GM12875 (cell line): ENCODE results near the gene ST3GAL3.

Source experiments
- H3K4me3 ChIP-seq: one replicate; pipeline ENCODE4 v1.5.1; 2011; ENCODE audit warnings: low read depth, low read length, control low read depth
- CTCF ChIP-seq: IDR thresholded peaks from 2 replicates; pipeline ENCODE4 v1.5.1; 2011; ENCODE audit warnings: low read depth, mild to moderate bottlenecking, control low read depth, inconsistent platforms, low read length, moderate library complexity, borderline replicate concordance; ENCODE audit not compliant: insufficient read depth

Gene ST3GAL3

DNA sequence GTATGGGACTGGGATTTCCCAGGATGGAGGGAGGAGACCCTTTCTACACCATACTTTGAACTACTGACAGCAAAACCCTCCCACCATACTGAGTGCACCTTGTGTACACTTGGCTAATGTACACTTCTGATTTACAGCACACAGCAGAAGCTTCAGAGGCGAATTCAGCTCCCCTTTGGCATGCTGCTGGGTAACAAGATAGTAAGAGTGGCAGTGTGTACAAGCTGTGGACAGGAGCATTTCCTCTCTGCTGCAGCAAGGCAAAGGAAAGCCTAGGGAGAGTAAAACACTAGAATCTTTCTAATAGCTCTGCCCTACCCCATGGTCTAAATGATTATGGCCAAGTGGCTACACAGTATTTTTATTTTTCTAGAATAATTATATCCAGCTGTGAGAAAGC, 142.3 kb downstream of the ST3GAL3 start:
- H3K4me3 ChIP-seq, result no peak overlapping the region
- TF ChIP-seq CTCF, result no peak

DNA sequence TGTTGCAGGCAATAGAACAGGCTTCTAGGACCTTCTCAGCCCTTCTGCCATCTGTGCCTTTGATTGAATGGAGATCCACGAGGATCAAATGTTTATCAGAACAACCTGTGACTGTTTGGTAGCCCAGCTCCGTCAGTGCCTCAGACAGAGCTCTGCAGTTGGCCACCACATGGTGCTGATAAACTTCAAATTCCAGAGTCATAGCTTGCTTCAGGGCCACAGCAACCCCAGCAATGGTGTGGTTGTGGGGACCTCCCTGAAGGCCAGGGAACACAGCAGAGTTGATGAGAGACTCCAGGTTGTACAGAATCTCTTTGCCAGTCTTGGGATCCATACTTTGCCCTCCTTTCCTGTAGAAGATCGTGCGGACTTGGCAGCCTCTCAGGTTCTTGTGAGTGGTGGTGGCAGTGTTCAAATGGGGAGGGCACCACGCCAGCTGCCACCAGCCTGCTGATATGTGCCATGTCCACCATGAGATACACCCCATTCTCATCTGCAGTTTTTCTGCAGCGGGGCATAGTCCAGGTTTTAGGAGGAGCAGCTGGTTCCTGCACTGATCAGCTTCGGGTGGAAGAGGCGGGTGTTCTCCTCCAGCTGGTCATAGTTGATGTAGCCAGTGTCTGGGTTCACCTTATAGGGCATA, 143.4 kb downstream of the ST3GAL3 start:
- no peak overlapping the region for H3K4me3 ChIP-seq
- TF ChIP-seq CTCF, result no peak

GRCh38 chr1:43851561-43852338, 144.4 kb downstream of the ST3GAL3 start:
- TF ChIP-seq CTCF, result no peak
- H3K4me3 ChIP-seq, result no peak overlapping the region

GRCh38 chr1:43853161-43853921, 146.0 kb downstream of the ST3GAL3 start:
- no peak overlapping the region for H3K4me3 ChIP-seq
- no peak for TF ChIP-seq CTCF

DNA sequence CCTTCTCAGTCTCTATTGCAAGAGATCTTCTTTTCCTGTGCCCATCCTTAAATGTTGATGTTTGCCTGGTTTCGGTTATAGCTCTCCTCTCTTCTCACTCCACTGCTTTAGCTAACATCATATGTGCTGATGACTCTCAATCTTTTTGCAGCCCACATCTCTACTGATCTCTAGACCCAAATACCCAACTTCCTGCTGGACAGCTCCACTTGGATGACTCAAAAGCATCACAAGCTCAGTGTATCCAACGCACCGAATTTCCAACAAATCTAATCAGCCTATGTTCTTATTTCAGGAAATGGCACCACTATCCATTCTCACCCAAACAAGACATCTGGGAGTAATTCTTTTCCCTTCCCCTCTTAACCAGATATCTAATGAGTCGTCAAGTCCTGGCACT, 147.1 kb downstream of the ST3GAL3 start:
- TF ChIP-seq CTCF, result no peak
- H3K4me3 ChIP-seq, result no peak overlapping the region

DNA sequence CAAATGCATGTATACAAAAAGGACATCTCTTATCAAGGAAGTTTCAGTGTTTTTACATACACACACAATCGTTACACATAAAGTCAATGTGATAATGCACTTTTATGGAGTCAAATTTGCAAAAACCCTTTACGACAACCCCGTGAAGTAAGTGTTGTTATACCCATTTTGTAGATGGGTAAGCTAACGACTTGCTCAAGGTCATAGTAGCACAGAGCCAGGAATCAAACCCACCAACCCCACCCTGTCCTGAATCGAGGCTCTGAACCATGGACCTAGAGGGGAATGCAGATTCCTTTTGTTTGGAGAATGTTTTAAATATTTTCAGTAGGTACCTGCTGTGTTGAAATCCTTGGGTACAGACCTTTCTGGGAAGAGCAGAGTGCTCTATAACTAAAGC, 148.9 kb downstream of the ST3GAL3 start:
- no peak overlapping the region for H3K4me3 ChIP-seq
- no peak for TF ChIP-seq CTCF
